ENCODE measurements around the gene ABCA13.

GRCh38 chr7:48301201-48301600 is 129.9 kb downstream of the ABCA13 start:
- TF ChIP-seq CTCF (IDR thresholded peaks at IDR 0.05; ENCODE audit: low read depth, low read length): no peak
- no peak for TF ChIP-seq EZH2phosphoT487 (IDR thresholded peaks at IDR 0.05; ENCODE audit: low read depth)

Data from OCI-LY3 (cell line).